Measurements from ENCODE around the gene GRIA1.

DNA sequence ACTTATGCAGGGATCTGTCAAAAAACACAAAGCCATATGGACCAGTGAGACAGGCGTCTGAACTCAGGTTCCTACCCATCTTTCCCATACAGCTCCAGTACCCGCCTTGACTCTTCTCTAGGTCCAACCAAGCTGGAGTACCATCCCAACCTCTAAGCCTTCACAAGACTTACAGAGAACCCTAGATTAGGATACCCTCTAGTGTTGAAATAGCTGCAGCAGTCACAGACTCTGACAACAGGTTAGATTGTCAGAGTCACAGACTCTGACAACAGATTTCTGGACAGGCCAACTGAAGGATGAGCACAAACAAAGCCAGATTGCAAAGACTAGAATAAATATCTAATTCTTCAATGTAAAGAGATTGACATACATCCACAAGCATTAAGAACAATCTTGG, 266.1 kb downstream of the GRIA1 start:
- TF ChIP-seq FOXM1 (IDR thresholded peaks at IDR 0.05; ENCODE audit: borderline replicate concordance, low read depth) (no peak), YY1 (IDR thresholded peaks at IDR 0.05; ENCODE audit: low read depth) (no peak), EP300 (IDR thresholded peaks at IDR 0.05; ENCODE audit: borderline replicate concordance) (no peak), CREB1 (IDR thresholded peaks at IDR 0.05; ENCODE audit: low read depth) (no peak)
